Measurements from ENCODE around the gene TMCC2.

Gene TMCC2

GRCh38 chr1:205318231-205318991, 90.7 kb downstream of the TMCC2 start:
- Histone ChIP-seq H3K23ac (ENCODE audit: low read length in 2 of 2) (peak overlapping the region in 1 of 2 experiments; percentile 10), H2BK12ac (ENCODE audit: low read length in 2 of 2) (peak overlapping the region in 1 of 2 experiments; percentile 38), H2BK5ac (ENCODE audit: low read depth, low read length, poor library complexity, severe bottlenecking) (no peak overlapping the region), H3K14ac (ENCODE audit: low read length in 2 of 2) (no peak overlapping the region), H3K4me2 (ENCODE audit: low read length, poor library complexity, severe bottlenecking) (peak overlapping the region; percentile 73), H3K4me3 (ENCODE audit: insufficient read depth in 1 of 2, low read depth in 1 of 2, low read length in 2 of 2) (peak overlapping the region in 1 of 2 experiments; percentile 2), H3K79me1 (replicated peaks; ENCODE audit: low read length, poor library complexity, severe bottlenecking) (peaks cover 4% of the 10 kb centered on the region), H2BK120ac (ENCODE audit: low read depth, low read length) (no peak overlapping the region), H3K27me3 (ENCODE audit: control insufficient read depth in 1 of 2, insufficient read depth in 1 of 2, low read length in 2 of 2) (no peaks in the 10 kb centered on the region), H3K9ac (ENCODE audit: low read length) (no peak overlapping the region), H2AFZ (ENCODE audit: low read depth, low read length) (no peak overlapping the region), H4K91ac (ENCODE audit: low read length) (no peak overlapping the region), H4K8ac (ENCODE audit: low read length) (peak overlapping the region; percentile 65), H2AK5ac (ENCODE audit: low read length, severe bottlenecking) (peak overlapping the region; percentile 63), H3K4me1 (ENCODE audit: control insufficient read depth, insufficient read depth, low read depth, low read length) (peaks cover 39% of the 10 kb centered on the region), H2BK15ac (ENCODE audit: low read depth, poor library complexity, severe bottlenecking) (no peak overlapping the region), H3K9me3 (ENCODE audit: control insufficient read depth, low read length) (no peaks in the 10 kb centered on the region), H3K4ac (ENCODE audit: low read depth in 1 of 2, low read length in 2 of 2) (peak overlapping the region in 1 of 2 experiments; percentile 48), H3K27ac (ENCODE audit: low read length, poor library complexity, severe bottlenecking) (peak overlapping the region; percentile 70), H3K18ac (ENCODE audit: low read depth in 1 of 2, low read length in 2 of 2) (no peak overlapping the region), H3K36me3 (ENCODE audit: control insufficient read depth in 1 of 2, insufficient read depth in 2 of 2, low read depth in 1 of 2, low read length in 2 of 2) (peaks cover 0 to 6% of the 10 kb centered on the region in 2 experiments)
- DNase-seq = no peak
- 82% methylated on average over 5 of the region's 6 CpGs for WGBS

GRCh38 chr1:205319081-205320018, 91.6 kb downstream of the TMCC2 start:
- H3K9me3 ChIP-seq (ENCODE audit: control insufficient read depth, low read length) = no peaks in the 10 kb centered on the region
- peak; percentile 85 for DNase-seq
- no peak overlapping the region for H2AFZ ChIP-seq (ENCODE audit: low read depth, low read length)
- peak overlapping the region in 1 of 2 experiments; percentile 44 for H3K14ac ChIP-seq (ENCODE audit: low read length in 2 of 2)
- H3K18ac ChIP-seq (ENCODE audit: low read depth in 1 of 2, low read length in 2 of 2) = peak overlapping the region; percentile 28 to 48
- peak overlapping the region; percentile 73 for H3K4me2 ChIP-seq (ENCODE audit: low read length, poor library complexity, severe bottlenecking)
- H4K8ac ChIP-seq (ENCODE audit: low read length) = peak overlapping the region; percentile 83
- no peak overlapping the region for H2BK5ac ChIP-seq (ENCODE audit: low read depth, low read length, poor library complexity, severe bottlenecking)
- H3K79me1 ChIP-seq (replicated peaks; ENCODE audit: low read length, poor library complexity, severe bottlenecking) = peaks cover 4% of the 10 kb centered on the region
- peak overlapping the region; percentile 71 for H2BK15ac ChIP-seq (ENCODE audit: low read depth, poor library complexity, severe bottlenecking)
- peak overlapping the region; percentile 47 for H3K9ac ChIP-seq (ENCODE audit: low read length)
- H2BK12ac ChIP-seq (ENCODE audit: low read length in 2 of 2) = no peak overlapping the region
- peak overlapping the region; percentile 53 to 58 for H3K4ac ChIP-seq (ENCODE audit: low read depth in 1 of 2, low read length in 2 of 2)
- no peak overlapping the region for H2BK120ac ChIP-seq (ENCODE audit: low read depth, low read length)
- peak overlapping the region; percentile 17 for H2AK5ac ChIP-seq (ENCODE audit: low read length, severe bottlenecking)
- peak overlapping the region; percentile 40 for H4K91ac ChIP-seq (ENCODE audit: low read length)
- no peaks in the 10 kb centered on the region for H3K27me3 ChIP-seq (ENCODE audit: control insufficient read depth in 1 of 2, insufficient read depth in 1 of 2, low read length in 2 of 2)
- peak overlapping the region in 1 of 2 experiments; percentile 3 for H3K23ac ChIP-seq (ENCODE audit: low read length in 2 of 2)
- H3K4me3 ChIP-seq (ENCODE audit: insufficient read depth in 1 of 2, low read depth in 1 of 2, low read length in 2 of 2) = peak overlapping the region; percentile 48 to 75
- 57% methylated on average over 6 of the region's 6 CpGs for WGBS
- H3K36me3 ChIP-seq (ENCODE audit: control insufficient read depth in 1 of 2, insufficient read depth in 2 of 2, low read depth in 1 of 2, low read length in 2 of 2) = peaks cover 0 to 6% of the 10 kb centered on the region in 2 experiments
- H3K4me1 ChIP-seq (ENCODE audit: control insufficient read depth, insufficient read depth, low read depth, low read length) = peaks cover 31% of the 10 kb centered on the region
- H3K27ac ChIP-seq (ENCODE audit: low read length, poor library complexity, severe bottlenecking) = peak overlapping the region; percentile 65

GRCh38 chr1:205321162-205321958, 93.6 kb downstream of the TMCC2 start, which contains the start of gene NUAK2:
NUAK2 (minus strand) TSS chr1:205321745; CDS start chr1:205321628, 117 bp downstream.
- H3K79me1 ChIP-seq (replicated peaks; ENCODE audit: low read length, poor library complexity, severe bottlenecking) = peaks cover 4% of the 10 kb centered on the region
- H3K23ac ChIP-seq (ENCODE audit: low read length in 2 of 2) = no peak within 1 kb of the TSS
- H4K91ac ChIP-seq (ENCODE audit: low read length) = peak within 1 kb of the TSS; percentile 96
- H3K4me3 ChIP-seq (ENCODE audit: insufficient read depth in 1 of 2, low read depth in 1 of 2, low read length in 2 of 2) = peak within 1 kb of the TSS; percentile 85 to 86
- H2AFZ ChIP-seq (ENCODE audit: low read depth, low read length) = peak within 1 kb of the TSS; percentile 7
- no peak within 1 kb of the TSS for H2BK120ac ChIP-seq (ENCODE audit: low read depth, low read length)
- DNase-seq = peak; percentile 95
- H2AK5ac ChIP-seq (ENCODE audit: low read length, severe bottlenecking) = no peak within 1 kb of the TSS
- peak within 1 kb of the TSS; percentile 12 to 76 for H2BK12ac ChIP-seq (ENCODE audit: low read length in 2 of 2)
- H3K36me3 ChIP-seq (ENCODE audit: control insufficient read depth in 1 of 2, insufficient read depth in 2 of 2, low read depth in 1 of 2, low read length in 2 of 2) = peaks cover 0 to 6% of the 10 kb centered on the region in 2 experiments
- peak within 1 kb of the TSS; percentile 51 for H3K27ac ChIP-seq (ENCODE audit: low read length, poor library complexity, severe bottlenecking)
- H3K4me1 ChIP-seq (ENCODE audit: control insufficient read depth, insufficient read depth, low read depth, low read length) = peaks cover 32% of the 10 kb centered on the region
- no peak within 1 kb of the TSS for H2BK5ac ChIP-seq (ENCODE audit: low read depth, low read length, poor library complexity, severe bottlenecking)
- 1% methylated on average over 73 of the region's 75 CpGs for WGBS
- peak within 1 kb of the TSS; percentile 68 for H2BK15ac ChIP-seq (ENCODE audit: low read depth, poor library complexity, severe bottlenecking)
- peaks cover 0 to 5% of the 10 kb centered on the region in 2 experiments for H3K27me3 ChIP-seq (ENCODE audit: control insufficient read depth in 1 of 2, insufficient read depth in 1 of 2, low read length in 2 of 2)
- H3K4me2 ChIP-seq (ENCODE audit: low read length, poor library complexity, severe bottlenecking) = peak within 1 kb of the TSS; percentile 64
- H3K18ac ChIP-seq (ENCODE audit: low read depth in 1 of 2, low read length in 2 of 2) = peak within 1 kb of the TSS; percentile 88 to 92
- H3K9ac ChIP-seq (ENCODE audit: low read length) = peak within 1 kb of the TSS; percentile 84
- H3K4ac ChIP-seq (ENCODE audit: low read depth in 1 of 2, low read length in 2 of 2) = peak within 1 kb of the TSS; percentile 13 to 39
- no peaks in the 10 kb centered on the region for H3K9me3 ChIP-seq (ENCODE audit: control insufficient read depth, low read length)
- H3K14ac ChIP-seq (ENCODE audit: low read length in 2 of 2) = peak within 1 kb of the TSS in 1 of 2 experiments; percentile 63
- peak within 1 kb of the TSS; percentile 81 for H4K8ac ChIP-seq (ENCODE audit: low read length)
